Mucosa of descending colon (tissue), 3 donors: ENCODE data around the gene CHST11. TPM values are rescaled to one million over a fixed set of nuclear protein-coding genes. Genes with fewer than 3 reads are reported as not detected.

Experiments used
- ATAC-seq: fragments of 200-7000 bp; cut with Tn5 transposase; one replicate; pipeline ENCODE4 v1.9.1; 2020; ENCODE audit warnings: mild to moderate bottlenecking, moderate library complexity
- DNase-seq, 3 donors: peaks; one replicate each; pipeline ENCODE4 v3.0.0-alpha.2; 2020
- H3K36me3 ChIP-seq: fragments of 200-600 bp; one replicate; pipeline ENCODE4 v1.8.0; 2021; ENCODE audit warnings: low read depth, mild to moderate bottlenecking
- H3K4me1 ChIP-seq: fragments of 200-600 bp; one replicate; pipeline ENCODE4 v1.8.0; 2021; ENCODE audit warnings: low read depth, mild to moderate bottlenecking
- H3K4me3 ChIP-seq: fragments of 200-600 bp; one replicate; pipeline ENCODE4 v1.8.0; 2021; ENCODE audit warnings: mild to moderate bottlenecking
- H3K9me3 ChIP-seq: fragments of 200-600 bp; one replicate; pipeline ENCODE4 v1.8.0; 2021; ENCODE audit warnings: mild to moderate bottlenecking
- intact Hi-C, 2 donors: fragments of 100-400 bp; cut with DNase I in 1 of 2; cut with micrococcal nuclease in 1 of 2; formaldehyde crosslinking; loops; one replicate each; pipeline versions ENCODE4 v1.11.0 to v1.11.1; 2022; cut with DNase I, micrococcal nuclease
- total RNA-seq, 3 donors: library from RNA; stranded (reverse); fragmentation: NEBNext Ultra II Directional in 2 of 3; extraction: Animal tissue kit (Norgen Biotek cat#: 25700) in 2 of 3; gene quantifications; one replicate each; pipeline versions ENCODE4 v1.2.1 to v1.2.4, GENCODE V29; 2021 to 2023
- TF ChIP-seq, protein P1 (sequence below): fragments of 200-600 bp; IDR thresholded peaks from one replicate; pipeline ENCODE4 v1.8.0; 2022; ENCODE audit warnings: antibody characterized with exemption, mild to moderate bottlenecking
- donor health status: DM: no; HTN: no; CAD: no; lungs with moderate emphysema.
- donor health status: DM: no; HTN: no; CAD: no.
- donor health status: DM: no; HTN: yes; CAD: no.

The CHST11 gene
- total RNA-seq, 3 donors from 2014 or later, result 3.3 to 15.2 (median 6.6) TPM

DNA sequence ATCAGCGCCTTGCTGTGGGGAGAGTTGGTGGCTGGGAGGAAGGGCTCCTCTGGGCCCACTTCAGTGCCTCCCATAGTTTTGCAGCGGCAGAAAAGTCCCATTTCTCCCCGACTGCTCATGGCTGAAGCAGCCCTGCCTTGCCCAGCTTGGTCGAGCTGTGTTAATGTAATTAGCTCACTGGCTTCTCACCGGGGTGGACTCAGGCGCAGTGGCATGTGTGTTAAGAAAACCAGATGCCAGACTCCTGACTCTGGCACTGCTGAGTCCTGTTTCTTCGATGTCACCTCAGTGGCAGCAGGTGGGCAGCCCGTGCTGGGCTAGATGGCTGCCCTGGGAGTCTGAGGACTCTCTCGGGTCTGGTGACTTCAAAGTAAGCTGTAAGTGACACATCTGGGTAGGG, 47.4 kb downstream of the CHST11 start:
- TF ChIP-seq, protein P1, sequence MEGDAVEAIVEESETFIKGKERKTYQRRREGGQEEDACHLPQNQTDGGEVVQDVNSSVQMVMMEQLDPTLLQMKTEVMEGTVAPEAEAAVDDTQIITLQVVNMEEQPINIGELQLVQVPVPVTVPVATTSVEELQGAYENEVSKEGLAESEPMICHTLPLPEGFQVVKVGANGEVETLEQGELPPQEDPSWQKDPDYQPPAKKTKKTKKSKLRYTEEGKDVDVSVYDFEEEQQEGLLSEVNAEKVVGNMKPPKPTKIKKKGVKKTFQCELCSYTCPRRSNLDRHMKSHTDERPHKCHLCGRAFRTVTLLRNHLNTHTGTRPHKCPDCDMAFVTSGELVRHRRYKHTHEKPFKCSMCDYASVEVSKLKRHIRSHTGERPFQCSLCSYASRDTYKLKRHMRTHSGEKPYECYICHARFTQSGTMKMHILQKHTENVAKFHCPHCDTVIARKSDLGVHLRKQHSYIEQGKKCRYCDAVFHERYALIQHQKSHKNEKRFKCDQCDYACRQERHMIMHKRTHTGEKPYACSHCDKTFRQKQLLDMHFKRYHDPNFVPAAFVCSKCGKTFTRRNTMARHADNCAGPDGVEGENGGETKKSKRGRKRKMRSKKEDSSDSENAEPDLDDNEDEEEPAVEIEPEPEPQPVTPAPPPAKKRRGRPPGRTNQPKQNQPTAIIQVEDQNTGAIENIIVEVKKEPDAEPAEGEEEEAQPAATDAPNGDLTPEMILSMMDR, result no peak
- no peak for DNase-seq
- ATAC-seq, result no peak
- Histone ChIP-seq H3K4me3 (no peak overlapping the region), H3K4me1 (no peaks in the 10 kb centered on the region), H3K9me3 (no peaks in the 10 kb centered on the region), H3K36me3 (no peaks in the 10 kb centered on the region)
- intact Hi-C loops, result no loop called here

DNA sequence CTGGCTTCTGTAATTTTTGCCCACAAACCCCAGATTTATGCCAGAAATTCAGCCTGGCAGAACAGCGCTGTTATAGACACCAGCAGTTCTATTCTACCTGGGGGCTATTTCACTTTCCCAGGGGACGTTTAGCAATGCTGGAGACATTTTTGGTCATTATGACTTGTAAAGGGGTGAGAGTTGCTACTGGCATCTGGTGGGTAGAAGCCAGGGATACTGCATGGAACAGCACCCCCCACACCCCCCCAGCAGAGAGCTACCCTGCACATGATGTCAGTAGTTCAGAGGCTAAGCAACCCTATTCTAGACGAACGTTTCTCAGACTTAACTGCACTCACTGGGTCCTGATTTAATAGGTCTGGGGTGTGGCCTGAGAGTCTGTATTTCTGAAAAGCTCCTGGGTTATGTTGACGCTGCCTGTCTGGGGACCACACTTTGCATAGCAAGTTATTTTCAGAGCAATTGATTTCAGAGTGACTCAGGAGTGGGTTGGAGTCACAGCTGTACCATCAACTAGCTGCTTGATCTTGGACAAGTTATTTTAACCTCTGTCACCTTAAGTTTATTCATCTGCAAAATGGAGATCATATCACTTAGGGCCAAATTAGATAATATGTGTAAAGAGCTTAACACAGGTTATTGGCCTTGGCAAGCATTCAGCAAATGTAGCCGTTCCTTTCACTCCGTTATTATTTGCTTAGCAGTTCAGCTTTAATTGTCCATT, 48.5 kb downstream of the CHST11 start:
- H3K4me3 ChIP-seq, result no peak overlapping the region
- peaks cover 4% of the 10 kb centered on the region for H3K4me1 ChIP-seq
- no peaks in the 10 kb centered on the region for H3K9me3 ChIP-seq
- TF ChIP-seq, protein P1, result no peak
- no peak for DNase-seq
- H3K36me3 ChIP-seq, result no peaks in the 10 kb centered on the region
- peak; percentile 57 for ATAC-seq
- intact Hi-C loops, result no loop called here

DNA sequence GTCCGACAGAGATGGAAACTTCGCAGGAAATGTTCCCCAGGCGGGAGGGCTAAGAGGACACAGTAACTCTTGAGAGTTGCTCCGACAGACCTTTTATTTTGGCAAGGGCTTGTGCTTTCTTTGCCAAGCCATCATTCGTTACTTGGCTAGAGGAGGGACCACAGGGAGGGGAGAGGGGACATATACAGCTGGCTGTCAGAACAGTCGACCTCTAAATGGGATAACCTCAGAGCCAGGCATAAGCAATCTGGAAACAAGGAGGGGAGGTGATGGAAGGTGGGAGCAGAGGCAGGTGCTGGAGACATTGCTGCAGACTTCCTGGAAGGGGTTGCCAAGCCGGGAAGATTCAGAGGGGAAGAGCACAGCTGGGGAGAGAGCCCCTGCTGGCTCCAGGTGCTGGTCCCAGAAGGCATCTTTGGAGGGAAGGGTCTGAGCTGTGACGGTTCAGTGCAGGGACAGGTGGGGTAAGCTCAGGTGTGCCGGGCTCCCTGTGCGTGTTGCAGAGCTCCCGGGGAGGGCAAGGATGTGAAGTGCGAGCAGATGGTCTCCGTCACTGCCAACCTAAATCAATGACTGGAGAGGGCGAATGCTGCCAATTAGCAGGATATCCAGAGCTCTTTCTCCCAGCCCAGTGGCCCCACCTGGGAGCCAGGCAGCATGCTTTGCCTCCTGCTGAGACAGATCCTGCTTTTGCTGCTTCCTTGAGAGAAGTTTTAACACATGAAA, 50.1 kb downstream of the CHST11 start:
- TF ChIP-seq, protein P1, result no peak
- no peak overlapping the region for H3K4me3 ChIP-seq
- H3K9me3 ChIP-seq, result no peaks in the 10 kb centered on the region
- no peaks in the 10 kb centered on the region for H3K36me3 ChIP-seq
- DNase-seq, result no peak
- intact Hi-C loops, result no loop called here
- peaks cover 7% of the 10 kb centered on the region for H3K4me1 ChIP-seq
- ATAC-seq, result no peak

GRCh38 chr12:104507672-104508071, 50.9 kb downstream of the CHST11 start:
- ATAC-seq (no peak), DNase-seq (no peak)
- H3K4me1 ChIP-seq, result peaks cover 7% of the 10 kb centered on the region
- no peak overlapping the region for H3K4me3 ChIP-seq
- H3K36me3 ChIP-seq, result no peaks in the 10 kb centered on the region
- intact Hi-C loops, result no loop called here
- TF ChIP-seq, protein P1, result no peak
- H3K9me3 ChIP-seq, result no peaks in the 10 kb centered on the region

GRCh38 chr12:104508752-104509446, 52.2 kb downstream of the CHST11 start:
- Histone ChIP-seq H3K4me3 (no peak overlapping the region), H3K9me3 (no peaks in the 10 kb centered on the region), H3K36me3 (no peaks in the 10 kb centered on the region), H3K4me1 (peaks cover 7% of the 10 kb centered on the region)
- intact Hi-C loops, result no loop called here
- TF ChIP-seq, protein P1, result no peak
- no peak for DNase-seq
- ATAC-seq, result no peak
